MM.1S (cell line): ENCODE data around the gene ENOX2.

Experiments used
- DNase-seq: peaks from one replicate; pipeline ENCODE4 v3.0.0-alpha.2; 2015
- H2AFZ ChIP-seq: fragments of 300-600 bp; sonication (generic); 2 replicates; pipeline ENCODE4 v1.6.0; 2016; ENCODE audit warnings: antibody characterized with exemption, low read length
- H3F3A ChIP-seq: fragments of 300-600 bp; sonication (generic); 2 replicates; pipeline ENCODE4 v1.6.1; 2016; ENCODE audit warnings: mild to moderate bottlenecking, antibody characterized with exemption, low read length, moderate library complexity, mixed read lengths; ENCODE audit not compliant: insufficient read depth
- H3K27ac ChIP-seq: fragments of 300-600 bp; sonication (generic); 2 replicates; pipeline ENCODE4 v1.5.1; 2016; ENCODE audit warnings: mild to moderate bottlenecking, low read length
- H3K27me3 ChIP-seq: fragments of 300-600 bp; sonication (generic); replicated peaks from 2 replicates; pipeline ENCODE4 v1.6.0; 2016; ENCODE audit warnings: low read length; ENCODE audit not compliant: insufficient read depth
- H3K36me3 ChIP-seq: fragments of 300-600 bp; sonication (generic); replicated peaks from 2 replicates; pipeline ENCODE4 v1.6.1; 2016; ENCODE audit warnings: mild to moderate bottlenecking, low read length, mixed read lengths; ENCODE audit not compliant: insufficient read depth
- H3K4me1 ChIP-seq: fragments of 300-600 bp; sonication (generic); 2 replicates; pipeline ENCODE4 v1.6.1; 2016; ENCODE audit warnings: low read length, mixed read lengths
- H3K4me2 ChIP-seq: fragments of 300-600 bp; sonication (generic); 2 replicates; pipeline ENCODE4 v1.6.0; 2016; ENCODE audit warnings: low read depth, low read length
- H3K4me3 ChIP-seq: fragments of 300-600 bp; sonication (generic); 2 replicates; pipeline ENCODE4 v1.5.1; 2016; ENCODE audit warnings: low read length, mixed read lengths
- H3K79me2 ChIP-seq: fragments of 300-600 bp; sonication (generic); 2 replicates; pipeline ENCODE4 v1.6.1; 2016; ENCODE audit warnings: mixed run types, low read length, mixed read lengths
- H3K9ac ChIP-seq: fragments of 300-600 bp; sonication (generic); 2 replicates; pipeline ENCODE4 v1.6.1; 2016; ENCODE audit warnings: low read length, mixed read lengths
- H3K9me2 ChIP-seq: fragments of 300-600 bp; sonication (generic); replicated peaks from 2 replicates; pipeline ENCODE4 v1.6.1; 2016; ENCODE audit warnings: mild to moderate bottlenecking, low read length, mixed read lengths; ENCODE audit not compliant: insufficient read depth
- H3K9me3 ChIP-seq: fragments of 300-600 bp; sonication (generic); replicated peaks from 2 replicates; pipeline ENCODE4 v1.6.1; 2016; ENCODE audit warnings: mild to moderate bottlenecking, low read length, mixed read lengths; ENCODE audit not compliant: insufficient read depth
- H4K20me1 ChIP-seq: fragments of 300-600 bp; sonication (generic); 2 replicates; pipeline ENCODE4 v1.6.1; 2016; ENCODE audit warnings: mild to moderate bottlenecking, low read length, moderate library complexity, mixed read lengths; ENCODE audit not compliant: insufficient read depth
- EZH2 ChIP-seq: fragments of 300-600 bp; sonication (generic); optimal IDR thresholded peaks from 2 replicates; pipeline ENCODE3; 2017; ENCODE audit warnings: low read depth, mild to moderate bottlenecking, antibody characterized with exemption, low read length, mixed read lengths
- EZH2phosphoT487 ChIP-seq: fragments of 300-600 bp; sonication (generic); IDR thresholded peaks from 2 replicates; pipeline ENCODE4 v1.6.1; 2018; ENCODE audit warnings: antibody characterized with exemption, low read length
- TF ChIP-seq, protein P1 (sequence below): fragments of 300-600 bp; sonication (generic); IDR thresholded peaks from 2 replicates; pipeline ENCODE4 v1.5.1; 2016; ENCODE audit warnings: antibody characterized with exemption, low read length, mixed read lengths

Gene ENOX2

GRCh38 chrX:130654409-130654950, 248.5 kb downstream of the ENOX2 start:
- Histone ChIP-seq H3K27ac (no peak overlapping the region), H3K4me2 (no peak overlapping the region), H3K4me3 (no peak overlapping the region), H3K4me1 (no peaks in the 10 kb centered on the region), H3F3A (no peaks in the 10 kb centered on the region), H3K79me2 (no peaks in the 10 kb centered on the region), H2AFZ (no peak overlapping the region), H3K9me3 (no peaks in the 10 kb centered on the region), H4K20me1 (no peaks in the 10 kb centered on the region), H3K27me3 (no peaks in the 10 kb centered on the region), H3K9ac (no peak overlapping the region), H3K9me2 (no peaks in the 10 kb centered on the region), H3K36me3 (no peaks in the 10 kb centered on the region)
- TF ChIP-seq EZH2phosphoT487: no peak
- no peak for TF ChIP-seq EZH2
- TF ChIP-seq, protein P1, sequence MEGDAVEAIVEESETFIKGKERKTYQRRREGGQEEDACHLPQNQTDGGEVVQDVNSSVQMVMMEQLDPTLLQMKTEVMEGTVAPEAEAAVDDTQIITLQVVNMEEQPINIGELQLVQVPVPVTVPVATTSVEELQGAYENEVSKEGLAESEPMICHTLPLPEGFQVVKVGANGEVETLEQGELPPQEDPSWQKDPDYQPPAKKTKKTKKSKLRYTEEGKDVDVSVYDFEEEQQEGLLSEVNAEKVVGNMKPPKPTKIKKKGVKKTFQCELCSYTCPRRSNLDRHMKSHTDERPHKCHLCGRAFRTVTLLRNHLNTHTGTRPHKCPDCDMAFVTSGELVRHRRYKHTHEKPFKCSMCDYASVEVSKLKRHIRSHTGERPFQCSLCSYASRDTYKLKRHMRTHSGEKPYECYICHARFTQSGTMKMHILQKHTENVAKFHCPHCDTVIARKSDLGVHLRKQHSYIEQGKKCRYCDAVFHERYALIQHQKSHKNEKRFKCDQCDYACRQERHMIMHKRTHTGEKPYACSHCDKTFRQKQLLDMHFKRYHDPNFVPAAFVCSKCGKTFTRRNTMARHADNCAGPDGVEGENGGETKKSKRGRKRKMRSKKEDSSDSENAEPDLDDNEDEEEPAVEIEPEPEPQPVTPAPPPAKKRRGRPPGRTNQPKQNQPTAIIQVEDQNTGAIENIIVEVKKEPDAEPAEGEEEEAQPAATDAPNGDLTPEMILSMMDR: no peak
- DNase-seq: no peak

DNA sequence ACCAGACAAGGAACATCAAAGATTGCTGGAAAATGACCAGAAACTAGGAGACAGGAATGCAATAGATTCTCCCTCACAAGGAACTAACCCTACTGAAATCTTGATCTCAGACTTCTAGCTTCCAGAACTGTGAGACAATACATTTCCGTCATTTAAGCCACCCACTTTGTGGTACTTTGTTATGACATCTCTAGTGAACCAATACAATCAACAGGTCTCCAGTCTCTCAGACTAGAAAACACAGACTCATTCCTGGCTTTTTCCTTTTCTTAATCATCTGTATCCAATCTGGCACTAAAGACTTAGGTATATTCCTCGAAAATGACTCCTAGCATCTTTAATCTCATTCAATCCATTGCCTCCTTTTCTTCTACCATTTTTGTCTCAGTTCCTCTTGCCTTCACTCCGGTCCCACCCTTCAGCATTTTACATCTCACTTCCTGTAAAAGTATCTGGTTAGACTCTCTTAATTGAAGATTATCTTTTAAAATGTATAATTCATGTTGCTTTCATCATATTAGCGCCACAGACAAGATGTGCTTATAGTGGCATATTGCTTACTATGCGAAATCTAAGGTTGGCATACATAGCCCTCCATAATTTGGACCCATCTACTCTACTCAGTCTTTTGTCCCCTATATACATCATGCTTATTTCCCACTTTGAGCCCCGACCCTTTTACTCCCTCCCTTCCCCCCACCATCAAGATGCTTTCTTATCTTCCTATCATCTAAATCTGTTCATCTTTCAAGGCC, 250.0 kb downstream of the ENOX2 start:
- H3K9me2 ChIP-seq: no peaks in the 10 kb centered on the region
- no peaks in the 10 kb centered on the region for H3K27me3 ChIP-seq
- H3K4me1 ChIP-seq: no peaks in the 10 kb centered on the region
- TF ChIP-seq EZH2phosphoT487 (no peak), EZH2 (no peak)
- TF ChIP-seq, protein P1: no peak
- H3K27ac ChIP-seq: no peak overlapping the region
- H4K20me1 ChIP-seq: no peaks in the 10 kb centered on the region
- no peaks in the 10 kb centered on the region for H3K36me3 ChIP-seq
- H3K9ac ChIP-seq: no peak overlapping the region
- no peak overlapping the region for H3K4me3 ChIP-seq
- H2AFZ ChIP-seq: no peak overlapping the region
- no peaks in the 10 kb centered on the region for H3K79me2 ChIP-seq
- H3F3A ChIP-seq: no peaks in the 10 kb centered on the region
- no peak for DNase-seq
- no peaks in the 10 kb centered on the region for H3K9me3 ChIP-seq
- no peak overlapping the region for H3K4me2 ChIP-seq

- no peaks in the 10 kb centered on the region for H3F3A ChIP-seq
- no peaks in the 10 kb centered on the region for H4K20me1 ChIP-seq
- no peak overlapping the region for H3K27ac ChIP-seq
- H3K9me3 ChIP-seq: no peaks in the 10 kb centered on the region
- H3K4me1 ChIP-seq: no peaks in the 10 kb centered on the region
- no peak overlapping the region for H3K4me2 ChIP-seq
- DNase-seq: no peak
- H2AFZ ChIP-seq: no peak overlapping the region
- no peaks in the 10 kb centered on the region for H3K36me3 ChIP-seq
- H3K79me2 ChIP-seq: no peaks in the 10 kb centered on the region
- H3K4me3 ChIP-seq: no peak overlapping the region
- no peak overlapping the region for H3K9ac ChIP-seq
- H3K9me2 ChIP-seq: no peaks in the 10 kb centered on the region
- TF ChIP-seq, protein P1: no peak
- TF ChIP-seq EZH2 (no peak), EZH2phosphoT487 (no peak)
- H3K27me3 ChIP-seq: no peaks in the 10 kb centered on the region
Measured at GRCh38 chrX:130649738-130650137, 253.3 kb downstream of the ENOX2 start.
